Keratinocyte (primary cell): Measurements from ENCODE around the gene PGM2L1. TPM values are rescaled to one million over a fixed set of nuclear protein-coding genes. Genes with fewer than 3 reads are reported as not detected.
"Not testable (repeated sequence)": the region's sequence is repeated elsewhere in the genome, so short reads cannot be mapped to it uniquely, and the experiment has no call there.

Source experiments
- DNase-seq: peaks from one replicate; pipeline ENCODE4 v3.0.0-alpha.2; 2011; ENCODE audit warnings: low read depth, missing footprints, low spot score
- FAIRE-seq: peaks from 2 replicates; lab custom pipeline; 2011; peaks lifted over from hg19 to GRCh38; lab: Jason Lieb, UNC
- H2AFZ ChIP-seq: 2 replicates; pipeline ENCODE4 v1.6.0; 2012; ENCODE audit warnings: low read length, control low read depth, inconsistent platforms; ENCODE audit not compliant: control insufficient read depth
- H3K27ac ChIP-seq: 2 replicates; pipeline ENCODE4 v1.5.1; 2011; ENCODE audit warnings: low read length; ENCODE audit not compliant: control insufficient read depth, insufficient read depth
- H3K27me3 ChIP-seq: 3 replicates; pipeline ENCODE4 v1.6.0; 2011; ENCODE audit warnings: low read length; ENCODE audit not compliant: control insufficient read depth, insufficient read depth; ENCODE audit errors: extremely low read depth
- H3K36me3 ChIP-seq, 2 experiments: 2 replicates in 1 of 2; 3 replicates in 1 of 2; pipeline ENCODE4 v1.5.1; 2011; ENCODE audit warnings: low read length in 2 of 2, mild to moderate bottlenecking in 1 of 2; ENCODE audit not compliant: control insufficient read depth in 2 of 2, insufficient read depth in 2 of 2; ENCODE audit errors: extremely low read depth in 1 of 2
- H3K4me1 ChIP-seq: 3 replicates; pipeline ENCODE4 v1.5.1; 2011; ENCODE audit warnings: low read length; ENCODE audit not compliant: control insufficient read depth, insufficient read depth; ENCODE audit errors: extremely low read depth
- H3K4me2 ChIP-seq: 3 replicates; pipeline ENCODE4 v1.6.0; 2011; ENCODE audit warnings: low read depth, low read length; ENCODE audit not compliant: control insufficient read depth, insufficient read depth; ENCODE audit errors: extremely low read depth
- H3K4me3 ChIP-seq, 3 experiments: fragments of 200-600 bp in 1 of 3; sonication (generic) in 1 of 3; 2 replicates in 2 of 3; 3 replicates in 1 of 3; pipeline ENCODE4 v1.5.1; 2011 to 2016; ENCODE audit warnings: low read length in 3 of 3, mild to moderate bottlenecking in 3 of 3, control low read depth in 2 of 3, inconsistent platforms in 1 of 3, low read depth in 1 of 3, mixed read lengths in 1 of 3, mixed run types in 1 of 3, moderate library complexity in 1 of 3; ENCODE audit not compliant: control insufficient read depth in 2 of 3, insufficient read depth in 2 of 3; ENCODE audit errors: extremely low read depth in 1 of 3
- H3K79me2 ChIP-seq: 2 replicates; pipeline ENCODE4 v1.6.0; 2012; ENCODE audit warnings: low read length; ENCODE audit not compliant: control insufficient read depth, insufficient read depth
- H3K9ac ChIP-seq: 3 replicates; pipeline ENCODE4 v1.6.0; 2011; ENCODE audit warnings: low read length; ENCODE audit not compliant: control insufficient read depth, insufficient read depth; ENCODE audit errors: extremely low read depth
- H3K9me1 ChIP-seq: 3 replicates; pipeline ENCODE4 v1.6.0; 2011; ENCODE audit warnings: low read length; ENCODE audit not compliant: control insufficient read depth, insufficient read depth; ENCODE audit errors: extremely low read depth
- H3K9me3 ChIP-seq: 2 replicates; pipeline ENCODE4 v1.5.1; 2012; ENCODE audit warnings: low read depth, low read length; ENCODE audit not compliant: control insufficient read depth
- H4K20me1 ChIP-seq: 3 replicates; pipeline ENCODE4 v1.6.0; 2011; ENCODE audit warnings: low read length; ENCODE audit not compliant: control insufficient read depth, insufficient read depth; ENCODE audit errors: extremely low read depth
- EZH2 ChIP-seq: IDR thresholded peaks from one replicate; pipeline ENCODE4 v1.6.1; 2012; ENCODE audit warnings: inconsistent platforms, mild to moderate bottlenecking, low read length, moderate library complexity
- dilution Hi-C: fragments of 300-500 bp; cut with MboI; formaldehyde crosslinking; loops from one replicate; pipeline ENCODE4 v1.7.0; 2020; ENCODE audit warnings: low sequenced_read_pairs; ENCODE audit not compliant: extremely low pct_ligation_motif_present
- polyA plus RNA-seq, 5 experiments: library from polyadenylated mRNA; depleted of rRNA in 3 of 5; stranded (reverse) in 3 of 5; stranded (forward) in 1 of 5; unstranded in 1 of 5; fragments of >200 nt; gene quantifications; 1 replicate in 1 of 5; 2 replicates in 3 of 5; 3 replicates in 1 of 5; pipeline versions ENCODE4 v1.2.1 to v1.2.3, GENCODE V29; 2011 to 2012; ENCODE audit warnings: missing spikeins in 2 of 5, low read depth in 1 of 5, low replicate concordance in 1 of 5
- TF ChIP-seq, protein P1 (sequence below), 3 experiments: IDR thresholded peaks in 1 of 3; conservative IDR thresholded peaks in 1 of 3; optimal IDR thresholded peaks in 1 of 3; 2 replicates in 2 of 3; 3 replicates in 1 of 3; pipeline versions ENCODE3 to v1.5.1; 2011; ENCODE audit warnings: low read length in 3 of 3, mild to moderate bottlenecking in 3 of 3, moderate library complexity in 2 of 3, control low read depth in 1 of 3, inconsistent platforms in 1 of 3; ENCODE audit not compliant: insufficient read depth in 2 of 3; ENCODE audit errors: extremely low read depth in 1 of 3

PGM2L1 gene
- polyA plus RNA-seq, 1 donor (not counting 4 experiments of a cell fraction or from before 2014, with no cell fraction given) = 3.1 TPM

DNA sequence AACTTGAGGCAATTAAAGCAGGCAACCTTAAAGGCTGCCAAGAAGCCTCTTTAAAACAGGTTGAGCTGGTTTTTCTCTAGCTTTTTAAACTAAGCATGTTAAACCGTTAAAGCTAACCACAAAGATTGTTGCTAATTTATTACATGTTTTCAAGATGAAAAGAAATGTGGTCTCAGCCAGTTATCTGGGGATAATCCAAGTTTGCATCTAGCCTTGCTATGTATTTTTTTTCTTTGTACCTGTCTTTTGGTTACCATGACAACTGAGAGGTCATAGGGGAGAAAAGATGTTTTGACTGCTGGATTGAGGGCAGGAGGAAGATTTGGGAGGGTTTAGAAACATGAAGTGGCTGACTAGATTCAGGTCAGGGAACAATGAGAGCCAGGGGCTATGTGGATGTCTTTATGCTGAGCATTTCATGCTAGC lies 19.2 kb upstream of the PGM2L1 start:
- no peaks in the 10 kb centered on the region for H3K36me3 ChIP-seq
- no peak overlapping the region for H3K4me3 ChIP-seq
- H3K79me2 ChIP-seq = no peaks in the 10 kb centered on the region
- DNase-seq = no peak
- FAIRE-seq = peak; percentile 88
- no peak overlapping the region for H2AFZ ChIP-seq
- TF ChIP-seq, protein P1, sequence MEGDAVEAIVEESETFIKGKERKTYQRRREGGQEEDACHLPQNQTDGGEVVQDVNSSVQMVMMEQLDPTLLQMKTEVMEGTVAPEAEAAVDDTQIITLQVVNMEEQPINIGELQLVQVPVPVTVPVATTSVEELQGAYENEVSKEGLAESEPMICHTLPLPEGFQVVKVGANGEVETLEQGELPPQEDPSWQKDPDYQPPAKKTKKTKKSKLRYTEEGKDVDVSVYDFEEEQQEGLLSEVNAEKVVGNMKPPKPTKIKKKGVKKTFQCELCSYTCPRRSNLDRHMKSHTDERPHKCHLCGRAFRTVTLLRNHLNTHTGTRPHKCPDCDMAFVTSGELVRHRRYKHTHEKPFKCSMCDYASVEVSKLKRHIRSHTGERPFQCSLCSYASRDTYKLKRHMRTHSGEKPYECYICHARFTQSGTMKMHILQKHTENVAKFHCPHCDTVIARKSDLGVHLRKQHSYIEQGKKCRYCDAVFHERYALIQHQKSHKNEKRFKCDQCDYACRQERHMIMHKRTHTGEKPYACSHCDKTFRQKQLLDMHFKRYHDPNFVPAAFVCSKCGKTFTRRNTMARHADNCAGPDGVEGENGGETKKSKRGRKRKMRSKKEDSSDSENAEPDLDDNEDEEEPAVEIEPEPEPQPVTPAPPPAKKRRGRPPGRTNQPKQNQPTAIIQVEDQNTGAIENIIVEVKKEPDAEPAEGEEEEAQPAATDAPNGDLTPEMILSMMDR (optimal IDR thresholded peaks at IDR 0.05 in 1 of 3, IDR thresholded peaks at IDR 0.05 in 1 of 3, conservative IDR thresholded peaks at IDR 0.05 in 1 of 3; ENCODE audit: extremely low read depth in 1 of 3, insufficient read depth in 2 of 3, low read length in 3 of 3) = no peak
- no peak for TF ChIP-seq EZH2
- no peaks in the 10 kb centered on the region for H4K20me1 ChIP-seq
- H3K9me1 ChIP-seq = no peaks in the 10 kb centered on the region
- H3K9ac ChIP-seq = no peak overlapping the region
- no peaks in the 10 kb centered on the region for H3K9me3 ChIP-seq
- H3K27me3 ChIP-seq = no peaks in the 10 kb centered on the region
- peak overlapping the region; percentile 33 for H3K4me2 ChIP-seq
- H3K4me1 ChIP-seq = peaks cover 32% of the 10 kb centered on the region
- peak overlapping the region; percentile 58 for H3K27ac ChIP-seq
- dilution Hi-C loops = no loop called here

DNA sequence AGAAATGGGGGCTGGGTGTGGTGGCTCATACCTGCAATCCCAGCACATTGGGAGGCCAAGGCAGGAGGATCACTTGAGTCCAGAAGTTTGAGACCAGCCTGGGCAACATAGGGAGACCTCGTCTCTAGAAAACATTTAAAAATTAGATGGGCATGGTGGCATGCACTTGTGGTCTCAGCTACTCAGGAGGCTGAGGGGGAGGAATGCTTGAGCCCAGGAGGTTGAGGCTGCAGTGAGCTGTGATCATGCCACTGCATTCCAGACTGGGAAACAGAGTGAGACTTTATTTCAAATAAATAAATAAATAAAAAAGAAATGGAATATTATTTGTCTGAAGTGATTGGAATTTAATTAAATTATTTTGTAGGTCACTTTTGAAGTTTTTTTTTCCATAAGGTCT lies 18.7 kb upstream of the PGM2L1 start:
- DNase-seq, FAIRE-seq, H2AFZ ChIP-seq, dilution Hi-C loops, H3K27ac ChIP-seq, H3K9me3 ChIP-seq, H3K27me3 ChIP-seq, H3K4me3 ChIP-seq, H3K9me1 ChIP-seq, H3K4me2 ChIP-seq, H3K79me2 ChIP-seq, H4K20me1 ChIP-seq, H3K36me3 ChIP-seq, H3K9ac ChIP-seq: not testable (repeated sequence)
- peaks cover 32% of the 10 kb centered on the region for H3K4me1 ChIP-seq

DNA sequence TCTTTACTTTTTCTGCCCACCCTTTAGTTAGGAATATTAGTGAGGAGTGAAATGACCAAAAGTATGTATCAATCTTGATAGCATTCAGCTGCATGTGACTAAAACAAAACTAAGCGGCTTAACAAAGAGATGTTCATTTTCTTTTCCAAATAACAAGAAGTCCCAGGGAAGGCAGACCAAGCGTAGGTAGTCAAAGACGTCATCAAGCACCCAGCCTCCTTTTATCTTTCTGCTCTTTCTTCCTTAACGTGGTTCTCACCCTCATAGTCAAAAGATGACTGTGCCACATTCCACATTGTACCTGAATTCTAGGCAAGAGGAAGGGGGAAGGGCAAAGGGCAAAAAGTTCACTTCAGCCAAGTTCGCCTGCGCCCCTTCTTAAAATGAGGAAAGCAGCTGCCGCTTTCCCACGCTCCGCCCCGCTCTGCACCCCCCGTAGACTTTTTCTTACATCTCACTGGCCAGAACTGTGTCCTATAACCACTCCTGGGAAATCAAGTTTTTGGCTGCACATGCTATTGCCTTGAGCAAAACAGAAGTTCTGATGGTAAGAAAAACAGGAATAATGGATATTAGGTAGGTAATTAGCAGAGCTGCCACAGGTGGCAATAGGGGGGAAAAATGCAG lies 14.6 kb upstream of the PGM2L1 start:
- H3K9me1 ChIP-seq = no peaks in the 10 kb centered on the region
- no peaks in the 10 kb centered on the region for H3K36me3 ChIP-seq
- no peak overlapping the region for H3K9ac ChIP-seq
- no peak for FAIRE-seq
- H4K20me1 ChIP-seq = no peaks in the 10 kb centered on the region
- DNase-seq = no peak
- H3K4me1 ChIP-seq = peaks cover 18% of the 10 kb centered on the region
- dilution Hi-C loops = no loop called here
- TF ChIP-seq EZH2 = no peak
- TF ChIP-seq, protein P1 (optimal IDR thresholded peaks at IDR 0.05 in 1 of 3, IDR thresholded peaks at IDR 0.05 in 1 of 3, conservative IDR thresholded peaks at IDR 0.05 in 1 of 3; ENCODE audit: extremely low read depth in 1 of 3, insufficient read depth in 2 of 3, low read length in 3 of 3) = no peak
- H3K79me2 ChIP-seq = no peaks in the 10 kb centered on the region
- no peaks in the 10 kb centered on the region for H3K9me3 ChIP-seq
- H3K27me3 ChIP-seq = no peaks in the 10 kb centered on the region
- H3K4me2 ChIP-seq = peak overlapping the region; percentile 24
- H3K4me3 ChIP-seq = no peak overlapping the region
- H3K27ac ChIP-seq = no peak overlapping the region
- H2AFZ ChIP-seq = no peak overlapping the region
